Stimulated activated CD8-positive, alpha-beta memory T cell treated with anti-CD3 and anti-CD28 coated beads, Interleukin-15, amount 100 ng/mL, for 24 hours (primary cell): ENCODE results near the gene CYP3A7.
"Not testable (repeated sequence)": the region's sequence is repeated elsewhere in the genome, so short reads cannot be mapped to it uniquely, and the experiment has no call there.

Source experiments
- DNase-seq: peaks from one replicate; pipeline ENCODE4 v3.0.0-alpha.2; 2020; ENCODE audit warnings: low read depth

The CYP3A7 gene

GRCh38 chr7:99741441-99741795, 6.4 kb upstream of the CYP3A7 start:
- DNase-seq, result no peak

GRCh38 chr7:99740573-99741440, 5.8 kb upstream of the CYP3A7 start:
- DNase-seq, result no peak

- DNase-seq, result no peak
Observed at GRCh38 chr7:99739699-99740572, 4.9 kb upstream of the CYP3A7 start.

GRCh38 chr7:99737726-99738125, 2.7 kb upstream of the CYP3A7 start:
- no peak for DNase-seq

DNA sequence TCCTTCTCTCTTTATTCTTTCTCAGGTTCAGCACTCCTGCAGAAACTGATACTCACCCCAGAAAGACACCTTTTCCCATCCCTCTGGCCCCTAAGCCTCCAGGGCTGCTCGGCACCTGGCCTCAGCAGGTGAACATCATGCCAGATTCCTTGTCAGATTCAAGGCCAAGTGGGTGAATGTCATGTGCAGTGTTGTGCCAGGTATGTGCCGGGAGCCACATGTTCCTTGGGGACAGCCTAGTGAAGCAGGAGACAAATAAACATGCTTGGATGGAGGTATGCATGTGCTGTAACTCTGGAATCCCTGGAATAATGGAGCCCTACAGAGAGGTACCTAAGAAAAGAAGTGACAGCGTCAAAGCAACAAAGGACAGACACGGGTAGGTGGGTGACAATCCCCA, 1.7 kb upstream of the CYP3A7 start:
- not testable (repeated sequence) for DNase-seq

DNA sequence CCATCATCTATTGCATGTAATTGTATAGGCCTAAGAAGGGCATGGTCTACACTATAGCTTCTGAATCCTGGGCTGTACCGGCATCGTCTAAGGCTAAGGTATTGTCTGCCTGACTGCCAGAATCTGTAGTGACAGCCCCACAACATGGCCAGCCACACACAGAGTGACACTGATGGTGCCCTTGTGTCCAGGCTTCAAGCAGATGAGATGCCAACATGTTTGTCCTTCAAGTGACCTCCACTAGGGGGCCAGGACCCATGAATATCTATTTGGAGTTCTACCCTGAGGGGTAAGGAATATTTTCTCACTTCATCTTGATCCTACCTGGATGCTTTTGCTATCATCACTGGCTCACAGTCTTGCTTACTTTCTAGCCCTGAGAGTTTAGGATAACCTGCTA, 1.5 kb downstream of the CYP3A7 start:
- DNase-seq, result no peak

DNA sequence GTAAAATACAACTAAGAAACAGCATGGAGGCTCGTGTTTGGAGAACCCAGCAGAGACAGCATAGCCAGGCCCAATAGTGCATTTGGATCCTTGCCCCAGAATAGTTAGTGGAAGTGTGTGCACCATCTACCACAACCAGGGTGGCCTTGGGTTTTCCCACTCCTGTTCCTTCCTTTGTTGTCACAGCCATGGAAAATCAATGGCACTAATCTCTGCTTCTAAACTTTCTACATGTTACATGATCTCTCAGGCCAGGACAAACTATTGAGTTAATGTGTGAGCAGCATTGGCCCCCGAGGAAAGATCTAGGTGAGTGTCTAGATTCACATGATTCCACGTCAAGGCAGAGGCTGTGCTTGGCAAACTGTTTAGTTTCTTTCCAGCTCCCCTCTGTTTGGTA, 2.0 kb downstream of the CYP3A7 start:
- no peak for DNase-seq

GRCh38 chr7:99731638-99732374, 3.2 kb downstream of the CYP3A7 start:
- no peak for DNase-seq

GRCh38 chr7:99730992-99731391, 4.0 kb downstream of the CYP3A7 start:
- DNase-seq, result no peak

- no peak for DNase-seq
Observed at GRCh38 chr7:99730238-99730810, 4.7 kb downstream of the CYP3A7 start.

GRCh38 chr7:99729486-99730237, 5.3 kb downstream of the CYP3A7 start:
- DNase-seq, result no peak

DNA sequence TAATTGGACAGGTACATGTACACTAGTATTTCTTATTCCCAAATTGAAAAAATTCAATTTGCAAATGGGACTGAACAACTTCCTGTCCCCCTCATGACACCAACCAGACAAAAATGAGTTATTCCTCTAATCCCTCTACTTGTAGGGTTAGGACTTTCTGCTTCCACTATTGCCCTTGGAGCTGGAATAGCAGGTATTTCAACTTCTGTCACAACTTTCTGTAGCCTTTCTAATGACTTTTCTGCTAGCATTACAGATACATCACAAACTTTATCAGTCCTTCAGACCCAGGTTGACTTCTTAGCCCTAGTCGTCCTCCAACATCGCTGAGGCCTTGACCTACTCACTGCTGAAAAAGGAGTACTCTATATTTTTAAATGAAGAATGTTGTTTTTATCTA, 6.4 kb downstream of the CYP3A7 start:
- DNase-seq, result no peak

DNA sequence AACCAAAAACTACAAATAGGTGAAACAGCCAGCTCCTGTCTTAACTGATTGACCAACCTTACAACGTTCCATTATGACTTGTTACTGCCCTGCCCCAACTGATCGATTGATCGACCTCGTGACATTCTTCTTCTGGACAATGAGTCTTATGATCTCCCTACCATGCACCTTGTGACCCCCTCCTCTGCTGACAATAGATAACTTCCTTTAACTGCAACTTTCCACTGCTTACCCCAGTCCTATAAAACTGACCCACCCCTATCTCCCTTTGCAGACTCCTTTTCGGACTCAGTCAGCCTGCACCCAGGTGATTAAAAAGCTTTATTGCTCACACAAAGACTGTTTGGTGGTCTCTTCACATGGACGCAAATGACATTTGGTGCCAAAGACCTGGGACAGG, 11.8 kb downstream of the CYP3A7 start:
- not testable (repeated sequence) for DNase-seq

- no peak for DNase-seq
Observed at GRCh38 chr7:99720800-99721595, 14.0 kb downstream of the CYP3A7 start.

DNA sequence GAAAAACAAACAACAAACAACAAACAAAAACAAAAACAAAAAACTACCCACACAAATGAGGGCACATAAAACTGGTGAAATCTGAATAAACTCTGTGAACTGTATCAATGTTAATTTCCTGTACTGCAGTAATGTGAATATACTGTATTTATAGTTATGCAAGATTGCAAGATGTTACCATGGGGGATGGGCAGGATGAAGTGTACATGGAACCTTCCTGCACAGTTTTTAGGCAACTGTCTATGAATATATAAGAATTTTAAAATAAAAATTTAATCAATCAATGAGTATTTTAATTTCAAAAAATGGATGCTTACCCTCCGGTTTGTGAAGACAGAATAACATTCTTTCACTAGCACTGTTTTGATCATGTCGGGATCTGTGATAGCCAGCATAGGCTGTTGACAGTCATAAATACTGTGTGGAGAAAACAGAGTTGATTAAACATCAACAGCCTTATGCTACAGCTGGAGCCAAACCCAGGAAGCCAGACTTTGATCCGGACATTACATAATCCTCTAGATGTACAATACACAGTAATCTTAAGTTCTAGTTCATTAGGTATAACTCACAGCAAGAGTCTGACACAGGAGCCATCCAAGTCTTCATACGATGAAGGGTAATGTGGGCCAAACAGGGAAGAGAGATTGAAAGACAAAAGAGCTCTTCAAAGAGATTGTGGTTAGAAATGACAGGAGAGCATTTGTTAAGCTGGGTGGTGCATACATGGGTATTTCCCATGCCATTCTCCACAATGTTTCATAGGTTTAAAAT, 14.8 kb downstream of the CYP3A7 start:
- DNase-seq, result no peak

DNA sequence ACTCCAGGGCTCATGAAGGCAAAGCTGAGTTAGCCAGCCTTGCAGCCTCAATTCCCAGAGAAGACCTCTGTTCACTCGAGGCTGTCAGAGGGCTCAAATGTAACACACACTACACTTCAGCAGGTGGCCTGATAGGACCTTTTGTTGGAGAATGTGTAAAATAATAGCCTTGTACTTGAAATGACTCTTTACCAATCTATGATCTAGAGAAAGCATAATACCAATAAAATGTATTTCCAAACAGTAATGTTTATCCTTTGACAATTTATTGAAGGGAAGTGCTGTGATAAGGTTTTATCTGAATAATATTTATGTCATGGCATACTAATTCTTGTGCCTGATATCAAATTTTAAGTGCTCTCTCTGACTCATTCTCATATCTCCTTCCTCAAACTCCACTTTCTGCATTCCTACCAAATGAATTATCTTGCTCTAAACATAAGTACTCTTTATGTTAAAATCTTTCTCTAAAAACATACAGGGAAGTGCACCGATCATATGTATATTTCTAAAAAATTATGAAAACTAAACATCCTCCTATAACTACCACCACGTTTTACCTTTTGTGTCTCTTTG, 20.9 kb downstream of the CYP3A7 start:
- DNase-seq, result no peak

DNA sequence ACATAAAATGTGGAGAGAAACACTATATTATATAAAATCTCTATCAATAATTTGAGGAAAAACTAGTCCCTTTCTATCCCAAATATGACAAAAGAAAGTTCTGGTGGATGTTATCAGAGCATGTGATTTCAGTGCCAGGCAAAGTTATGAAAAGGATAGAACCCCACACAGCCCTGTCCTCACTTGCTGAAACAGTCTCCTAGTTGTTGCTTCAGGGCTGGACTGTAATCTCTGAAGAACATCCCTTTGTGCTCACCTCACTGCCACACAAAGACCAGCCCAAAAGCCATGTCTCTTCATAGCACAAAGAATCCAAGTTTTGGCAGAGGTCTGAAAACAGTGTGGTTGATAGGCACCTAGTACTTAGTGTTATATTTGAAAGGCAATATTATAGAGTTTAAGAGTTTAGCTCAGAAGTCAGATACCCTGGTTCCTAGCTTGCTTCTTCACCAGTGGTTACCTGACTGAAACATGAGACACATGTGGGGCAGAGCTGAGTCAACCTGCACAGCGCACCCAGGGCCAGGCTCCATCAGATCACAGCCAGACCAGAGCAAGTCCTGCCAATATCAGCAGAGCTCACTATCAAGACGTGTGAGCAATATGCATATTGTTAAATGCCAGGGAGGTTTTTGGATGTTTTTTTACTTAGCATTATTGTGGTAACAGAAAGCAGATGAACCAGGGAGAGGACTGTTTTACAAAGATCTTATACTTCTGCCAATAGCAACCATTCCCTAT, 25.0 kb downstream of the CYP3A7 start:
- DNase-seq, result no peak

- no peak for DNase-seq
Observed at GRCh38 chr7:99709260-99709659, 25.7 kb downstream of the CYP3A7 start.

GRCh38 chr7:99707096-99707495, 27.9 kb downstream of the CYP3A7 start:
- no peak for DNase-seq
